Measurements from ENCODE around the gene SLC27A1.

Gene SLC27A1

DNA sequence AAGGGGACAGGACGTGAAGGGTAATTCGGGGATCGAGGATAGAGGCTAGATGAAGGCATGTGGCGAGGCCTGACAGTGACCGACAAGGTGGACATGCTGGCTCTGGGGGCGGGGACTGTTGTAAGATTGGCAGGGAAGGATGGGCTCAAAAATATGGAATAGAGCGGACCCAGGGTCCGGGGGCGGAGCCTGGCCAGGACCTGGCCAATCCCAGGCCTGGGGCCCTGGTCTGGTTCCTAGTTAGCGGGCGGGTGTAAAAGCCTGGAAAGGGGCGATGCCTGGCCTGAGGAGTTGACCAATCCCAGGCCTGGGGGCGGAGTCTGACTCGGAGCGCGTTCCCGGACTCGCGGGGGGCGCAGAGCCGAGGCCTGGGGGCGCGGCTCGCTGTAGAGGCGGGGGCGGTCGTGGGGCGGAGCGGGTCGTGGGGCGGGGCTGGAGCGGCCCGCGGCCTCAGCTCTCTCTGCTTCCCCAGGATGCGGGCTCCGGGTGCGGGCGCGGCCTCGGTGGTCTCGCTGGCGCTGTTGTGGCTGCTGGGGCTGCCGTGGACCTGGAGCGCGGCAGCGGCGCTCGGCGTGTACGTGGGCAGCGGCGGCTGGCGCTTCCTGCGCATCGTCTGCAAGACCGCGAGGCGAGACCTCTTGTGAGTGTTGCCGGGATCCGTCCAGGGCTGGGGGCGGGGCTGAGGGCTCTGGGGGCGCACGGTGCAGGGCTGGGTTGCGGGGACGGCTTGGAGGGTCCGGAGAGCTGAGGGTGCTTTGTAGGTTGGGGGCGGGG is at the start of gene SLC27A1:
Gene SLC27A1, plus strand, starts transcription at position 457 of the 774 bp plus-strand sequence. Its CDS starts 17 bp downstream, at position 474.
- H3K4me3 ChIP-seq (replicated peaks; ENCODE audit: low read depth, low read length), result peak within 1 kb of the TSS; percentile 75

DNA sequence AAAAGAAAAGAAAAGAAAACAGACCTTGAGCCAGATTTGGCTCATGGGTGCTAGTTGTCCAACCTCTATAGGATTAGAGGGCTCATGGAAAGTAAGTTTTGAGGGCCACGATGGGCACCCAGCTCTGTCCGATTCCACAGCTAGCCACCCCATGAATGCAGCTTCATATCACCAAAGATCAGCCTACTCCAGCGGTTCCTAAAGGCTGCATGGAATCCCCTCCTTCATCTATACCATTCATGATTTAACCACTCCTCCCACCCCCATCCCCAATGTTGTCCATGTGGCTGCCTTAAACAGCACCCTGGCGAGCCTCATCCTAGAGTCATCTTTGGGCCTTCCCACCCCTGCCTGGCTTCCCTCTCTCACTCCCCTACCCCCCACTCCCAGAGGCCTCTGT is 48.4 kb upstream of the SLC27A1 start:
- DNase-seq (ENCODE audit: extremely low read depth, insufficient read length), result no peak
- Histone ChIP-seq H3K27me3 (replicated peaks; ENCODE audit: control insufficient read depth, insufficient read depth, low read length) (no peaks in the 10 kb centered on the region), H3K4me3 (replicated peaks; ENCODE audit: low read depth, low read length) (no peak overlapping the region), H3K36me3 (ENCODE audit: control insufficient read depth, insufficient read depth, low read length) (no peaks in the 10 kb centered on the region; the same call in none of the 2 replicates)
- TF ChIP-seq, protein P1, sequence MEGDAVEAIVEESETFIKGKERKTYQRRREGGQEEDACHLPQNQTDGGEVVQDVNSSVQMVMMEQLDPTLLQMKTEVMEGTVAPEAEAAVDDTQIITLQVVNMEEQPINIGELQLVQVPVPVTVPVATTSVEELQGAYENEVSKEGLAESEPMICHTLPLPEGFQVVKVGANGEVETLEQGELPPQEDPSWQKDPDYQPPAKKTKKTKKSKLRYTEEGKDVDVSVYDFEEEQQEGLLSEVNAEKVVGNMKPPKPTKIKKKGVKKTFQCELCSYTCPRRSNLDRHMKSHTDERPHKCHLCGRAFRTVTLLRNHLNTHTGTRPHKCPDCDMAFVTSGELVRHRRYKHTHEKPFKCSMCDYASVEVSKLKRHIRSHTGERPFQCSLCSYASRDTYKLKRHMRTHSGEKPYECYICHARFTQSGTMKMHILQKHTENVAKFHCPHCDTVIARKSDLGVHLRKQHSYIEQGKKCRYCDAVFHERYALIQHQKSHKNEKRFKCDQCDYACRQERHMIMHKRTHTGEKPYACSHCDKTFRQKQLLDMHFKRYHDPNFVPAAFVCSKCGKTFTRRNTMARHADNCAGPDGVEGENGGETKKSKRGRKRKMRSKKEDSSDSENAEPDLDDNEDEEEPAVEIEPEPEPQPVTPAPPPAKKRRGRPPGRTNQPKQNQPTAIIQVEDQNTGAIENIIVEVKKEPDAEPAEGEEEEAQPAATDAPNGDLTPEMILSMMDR (IDR thresholded peaks at IDR 0.05; ENCODE audit: insufficient read depth, low read length, poor library complexity, severe bottlenecking), result no peak

More for the DNA sequence above, at the start of gene SLC27A1:
- TF ChIP-seq, protein P1 (IDR thresholded peaks at IDR 0.05; ENCODE audit: insufficient read depth, low read length, poor library complexity, severe bottlenecking), result no peak
- Histone ChIP-seq H3K27me3 (replicated peaks; ENCODE audit: control insufficient read depth, insufficient read depth, low read length) (no peaks in the 10 kb centered on the region), H3K36me3 (ENCODE audit: control insufficient read depth, insufficient read depth, low read length) (no peaks in the 10 kb centered on the region)
- peak; percentile 93 for DNase-seq (ENCODE audit: extremely low read depth, insufficient read length)

DNA sequence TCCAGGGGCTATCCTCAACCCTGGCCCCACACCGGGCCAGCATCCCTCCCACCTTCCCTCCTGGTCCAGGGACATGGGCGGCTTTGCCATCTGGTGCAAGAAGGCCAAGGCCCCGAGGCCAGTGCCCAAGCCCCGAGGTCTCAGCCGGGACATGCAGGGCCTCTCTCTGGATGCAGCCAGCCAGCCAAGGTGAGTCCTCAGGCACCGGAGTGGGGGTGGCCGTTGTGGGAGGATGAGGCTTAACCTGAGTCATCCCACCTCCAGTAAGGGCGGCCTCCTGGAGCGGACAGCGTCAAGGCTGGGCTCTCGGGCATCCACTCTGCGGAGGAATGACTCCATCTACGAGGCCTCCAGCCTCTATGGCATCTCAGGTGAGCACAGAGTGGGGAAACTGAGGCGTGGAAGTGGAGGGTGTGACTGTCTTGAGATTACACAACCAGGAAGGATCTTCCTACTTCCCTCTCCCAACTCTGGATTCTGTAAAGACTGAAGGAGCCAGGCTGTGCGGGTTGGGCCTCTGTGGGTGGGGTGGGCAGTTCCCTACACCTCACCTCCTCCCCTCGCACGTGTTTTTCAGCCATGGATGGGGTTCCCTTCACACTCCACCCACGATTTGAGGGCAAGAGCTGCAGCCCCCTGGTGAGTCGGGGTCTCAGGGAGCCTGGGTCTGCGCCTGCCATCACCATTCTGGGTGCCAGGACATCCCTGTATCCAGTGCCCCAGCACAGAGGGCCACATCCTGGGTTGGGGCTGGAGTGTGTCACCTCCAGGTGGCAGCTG is 46.7 kb upstream of the SLC27A1 start:
- no peak overlapping the region for H3K4me3 ChIP-seq (replicated peaks; ENCODE audit: low read depth, low read length)
- no peak for DNase-seq (ENCODE audit: extremely low read depth, insufficient read length)
- no peaks in the 10 kb centered on the region for H3K27me3 ChIP-seq (replicated peaks; ENCODE audit: control insufficient read depth, insufficient read depth, low read length)
- no peaks in the 10 kb centered on the region; the same call in 1 of the 2 replicates for H3K36me3 ChIP-seq (ENCODE audit: control insufficient read depth, insufficient read depth, low read length)
- TF ChIP-seq, protein P1 (IDR thresholded peaks at IDR 0.05; ENCODE audit: insufficient read depth, low read length, poor library complexity, severe bottlenecking), result no peak

DNA sequence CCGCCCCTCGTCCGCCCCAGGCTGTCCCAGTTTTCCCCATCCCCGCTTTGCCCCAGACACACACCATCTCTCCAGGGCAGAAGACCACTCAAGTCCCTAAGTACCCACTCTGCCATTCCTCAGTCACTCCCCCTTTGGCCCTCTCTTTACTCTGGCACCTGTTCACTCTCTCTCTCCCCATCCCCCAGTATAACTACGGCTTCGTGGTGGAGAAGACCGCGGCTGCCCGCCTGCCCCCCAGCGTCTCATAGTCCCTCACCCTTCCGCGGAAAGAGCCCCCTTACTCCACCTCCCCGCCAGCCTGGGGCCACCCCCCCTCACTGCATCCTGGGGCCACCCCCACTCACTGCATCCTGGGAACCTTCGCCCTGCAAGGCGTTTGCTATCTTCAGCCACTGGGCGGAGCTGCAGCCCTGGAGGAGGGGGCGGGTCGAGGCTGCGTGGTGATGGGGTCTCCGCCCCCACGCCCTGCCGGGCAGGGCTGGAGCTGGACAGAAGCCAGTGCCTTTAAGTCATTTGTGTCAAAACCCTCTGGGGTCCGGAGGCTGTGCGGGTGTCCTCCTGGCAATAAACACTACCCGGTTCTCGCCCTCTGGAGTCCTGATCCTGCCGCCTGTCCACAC is 45.5 kb upstream of the SLC27A1 start:
- Histone ChIP-seq H3K36me3 (ENCODE audit: control insufficient read depth, insufficient read depth, low read length) (no peaks in the 10 kb centered on the region; the same call in 1 of the 2 replicates), H3K4me3 (replicated peaks; ENCODE audit: low read depth, low read length) (no peak overlapping the region), H3K27me3 (replicated peaks; ENCODE audit: control insufficient read depth, insufficient read depth, low read length) (no peaks in the 10 kb centered on the region)
- TF ChIP-seq, protein P1 (IDR thresholded peaks at IDR 0.05; ENCODE audit: insufficient read depth, low read length, poor library complexity, severe bottlenecking), result peak; percentile 66
- peak; percentile 59 for DNase-seq (ENCODE audit: extremely low read depth, insufficient read length)

DNA sequence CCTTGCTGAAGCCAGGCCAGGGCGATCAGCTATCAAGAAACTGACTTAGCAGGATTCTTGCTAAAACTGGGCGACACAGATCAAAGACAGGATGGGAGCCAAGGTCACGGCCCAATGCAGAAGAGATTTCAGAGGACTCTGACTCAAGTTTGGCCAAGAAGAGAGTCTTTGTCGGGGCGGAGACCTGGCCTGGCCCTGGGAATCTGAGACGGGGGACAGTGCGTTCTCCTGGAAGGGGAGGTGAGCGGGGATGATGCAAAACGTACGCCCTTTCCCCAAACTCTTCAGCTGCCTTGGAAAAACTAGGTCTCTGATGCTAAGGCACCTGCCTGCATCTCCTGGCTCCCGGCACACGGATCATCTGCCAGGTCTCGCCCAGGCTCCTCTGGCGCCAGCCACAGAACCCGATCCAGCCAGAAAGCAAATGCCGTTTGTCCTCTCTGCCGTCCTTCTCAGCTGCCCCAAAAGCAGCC is 40.6 kb upstream of the SLC27A1 start:
- Histone ChIP-seq H3K36me3 (ENCODE audit: control insufficient read depth, insufficient read depth, low read length) (no peaks in the 10 kb centered on the region), H3K27me3 (replicated peaks; ENCODE audit: control insufficient read depth, insufficient read depth, low read length) (no peaks in the 10 kb centered on the region), H3K4me3 (replicated peaks; ENCODE audit: low read depth, low read length) (no peak overlapping the region)
- TF ChIP-seq, protein P1 (IDR thresholded peaks at IDR 0.05; ENCODE audit: insufficient read depth, low read length, poor library complexity, severe bottlenecking), result no peak
- DNase-seq (ENCODE audit: extremely low read depth, insufficient read length), result no peak
